ENCODE data around the gene NEK10. TPM values are rescaled to one million over a fixed set of nuclear protein-coding genes. Genes with fewer than 3 reads are reported as not detected.

Gene NEK10
- total and polyA plus RNA-seq, 9 of the 15 experiments (the other 6 are each of a cell fraction or from before 2014, with no cell fraction given): 0.07 TPM; not detected in 8

DNA sequence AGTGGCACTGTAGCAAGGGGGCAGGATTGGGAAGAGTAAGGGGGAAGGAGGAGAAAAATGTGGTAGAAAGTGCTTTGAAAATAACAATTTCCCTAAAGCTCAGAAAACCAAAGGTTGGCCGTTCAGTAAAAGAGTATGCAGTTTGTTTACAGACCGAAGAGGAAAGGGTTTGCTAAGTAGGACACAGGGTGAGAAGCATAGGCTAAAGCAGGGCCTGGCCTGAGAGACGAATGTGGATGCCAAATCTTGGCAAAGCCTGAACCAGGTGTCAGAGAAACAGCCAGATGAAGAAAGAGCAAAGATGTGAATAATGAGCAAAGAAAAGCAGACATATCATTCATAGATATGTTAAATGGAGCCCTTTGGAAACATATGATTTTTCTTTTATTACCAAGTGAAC lies 17.1 kb downstream of the NEK10 start:
- WGBS (ENCODE audit: insufficient coverage, low coverage, missing lambda C conversion rate): 2% methylated on average over 3 of the region's 3 CpGs
- Histone ChIP-seq H4K20me1 (replicated peaks; ENCODE audit: control insufficient read depth, insufficient read depth, low read length) (no peaks in the 10 kb centered on the region), H3K27ac (ENCODE audit: extremely low read depth, low read depth, low read length) (no peak overlapping the region), H3K36me3 (ENCODE audit: control insufficient read depth, insufficient read depth, low read length) (no peaks in the 10 kb centered on the region), H2AFZ (ENCODE audit: low read depth, low read length) (no peak overlapping the region), H3K4me3 (no peak overlapping the region), H3K9me3 (replicated peaks; ENCODE audit: control insufficient read depth, insufficient read depth, low read depth, low read length) (no peaks in the 10 kb centered on the region), H3K4me1 (replicated peaks in 1 of 2; ENCODE audit: control insufficient read depth in 2 of 2, insufficient read depth in 2 of 2, low read length in 2 of 2) (no peaks in the 10 kb centered on the region), H3K9me1 (ENCODE audit: control insufficient read depth, insufficient read depth, low read length) (no peaks in the 10 kb centered on the region), H3K9ac (ENCODE audit: insufficient read depth in 1 of 2, low read depth in 2 of 2, low read length in 2 of 2) (no peak overlapping the region), H3K4me2 (ENCODE audit: insufficient read depth, low read length) (no peak overlapping the region), H3K27me3 (ENCODE audit: control insufficient read depth in 2 of 2, insufficient read depth in 2 of 2, low read length in 2 of 2) (no peaks in the 10 kb centered on the region), H3K79me2 (ENCODE audit: control insufficient read depth, insufficient read depth, low read length) (no peaks in the 10 kb centered on the region)
- no peak for FAIRE-seq
- ChIA-PET CTCF (ENCODE audit: low intra/inter-chr PET ratio) (no interaction called here), POLR2A (no interaction called here)
- no peak for DNase-seq (ENCODE audit: extremely low read depth in 1 of 4, low spot score in 3 of 4)
- in situ Hi-C loops (cut with MboI) (no loop called here), intact Hi-C loops (cut with micrococcal nuclease) (no loop called here)
- TF ChIP-seq ZNF408 (CRISPR knock-in tag; IDR thresholded peaks at IDR 0.05; ENCODE audit: low read depth): no peak
- TF ChIP-seq, protein P1, sequence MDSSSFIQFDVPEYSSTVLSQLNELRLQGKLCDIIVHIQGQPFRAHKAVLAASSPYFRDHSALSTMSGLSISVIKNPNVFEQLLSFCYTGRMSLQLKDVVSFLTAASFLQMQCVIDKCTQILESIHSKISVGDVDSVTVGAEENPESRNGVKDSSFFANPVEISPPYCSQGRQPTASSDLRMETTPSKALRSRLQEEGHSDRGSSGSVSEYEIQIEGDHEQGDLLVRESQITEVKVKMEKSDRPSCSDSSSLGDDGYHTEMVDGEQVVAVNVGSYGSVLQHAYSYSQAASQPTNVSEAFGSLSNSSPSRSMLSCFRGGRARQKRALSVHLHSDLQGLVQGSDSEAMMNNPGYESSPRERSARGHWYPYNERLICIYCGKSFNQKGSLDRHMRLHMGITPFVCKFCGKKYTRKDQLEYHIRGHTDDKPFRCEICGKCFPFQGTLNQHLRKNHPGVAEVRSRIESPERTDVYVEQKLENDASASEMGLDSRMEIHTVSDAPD (CRISPR knock-in tag; IDR thresholded peaks at IDR 0.05): no peak
- TF ChIP-seq MLX (CRISPR knock-in tag; conservative IDR thresholded peaks at IDR 0.05): no peak
- no peak for TF ChIP-seq ERF (CRISPR knock-in tag; IDR thresholded peaks at IDR 0.05)
- TF ChIP-seq ETV5 (CRISPR knock-in tag; IDR thresholded peaks at IDR 0.05; ENCODE audit: low read depth): no peak
- TF ChIP-seq ARHGAP35 (IDR thresholded peaks at IDR 0.05; ENCODE audit: partially characterized antibody): no peak
- TF ChIP-seq GTF2B (IDR thresholded peaks at IDR 0.05; ENCODE audit: extremely low read depth, insufficient read length): no peak
- TF ChIP-seq TSC22D4 (tag; IDR thresholded peaks at IDR 0.05): no peak
- no peak for TF ChIP-seq GATAD2B (IDR thresholded peaks at IDR 0.05; ENCODE audit: borderline replicate concordance)
- TF ChIP-seq PRPF4 (IDR thresholded peaks at IDR 0.05; ENCODE audit: insufficient read depth, low read depth, low read length, poor library complexity, severe bottlenecking): no peak
- no peak for TF ChIP-seq SMAD1 (IDR thresholded peaks at IDR 0.05; ENCODE audit: low read depth, low read length, partially characterized antibody)
- TF ChIP-seq NUFIP1 (IDR thresholded peaks at IDR 0.05; ENCODE audit: partially characterized antibody): no peak
- TF ChIP-seq CBX1 (IDR thresholded peaks at IDR 0.05; ENCODE audit: low read depth): no peak
- no peak for TF ChIP-seq FOXP4 (CRISPR knock-in tag; IDR thresholded peaks at IDR 0.05; ENCODE audit: borderline replicate concordance)
- TF ChIP-seq ZNF707 (CRISPR knock-in tag; conservative IDR thresholded peaks at IDR 0.05): no peak
- no peak for TF ChIP-seq CREB1 (IDR thresholded peaks at IDR 0.05)
- TF ChIP-seq CREB1 (CRISPR knock-in tag; IDR thresholded peaks at IDR 0.05): no peak
- TF ChIP-seq TCF7L2 (IDR thresholded peaks at IDR 0.05; ENCODE audit: low read depth, low read length): no peak
- TF ChIP-seq SIRT6 (IDR thresholded peaks at IDR 0.05; ENCODE audit: low read depth, low read length): no peak
- no peak for ATAC-seq
- BruUV-seq (replicated peaks): no TSS peak
